A673 (cell line): Measurements from ENCODE around the gene KLKB1.

Source experiments
- EZH2 ChIP-seq: fragments of 200-600 bp; sonication (generic); IDR thresholded peaks from 2 replicates; pipeline ENCODE4 v1.6.1; 2017; ENCODE audit warnings: borderline replicate concordance, low read depth, mild to moderate bottlenecking, mixed read lengths, antibody characterized with exemption, low read length; ENCODE audit not compliant: poor library complexity, severe bottlenecking
- TF ChIP-seq, protein P1 (sequence below): fragments of 300-800, 200-600 bp; sonication (generic); conservative IDR thresholded peaks from 2 replicates; pipeline ENCODE4 v1.5.1; 2017; ENCODE audit warnings: low read depth, mild to moderate bottlenecking, antibody characterized with exemption, low read length, moderate library complexity, mixed read lengths

DNA sequence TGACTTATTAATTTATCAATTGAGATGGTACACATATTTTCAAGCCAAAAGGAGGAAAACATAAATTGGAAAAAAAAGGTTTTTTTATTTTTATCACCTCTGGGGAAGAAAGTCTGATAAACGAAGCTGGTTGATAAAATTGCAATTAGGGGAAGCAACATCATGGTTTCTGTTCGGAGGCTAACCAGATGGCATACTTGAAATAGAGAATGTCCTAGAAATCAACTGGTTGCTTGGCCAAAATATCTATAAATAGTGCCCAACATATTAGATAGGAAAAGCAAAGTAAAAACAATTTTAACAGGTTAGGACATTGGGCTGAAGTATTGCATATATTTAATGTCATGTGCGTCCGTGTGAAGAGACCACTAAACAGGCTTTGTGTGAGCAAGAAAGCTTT is 14.3 kb downstream of the KLKB1 start:
- TF ChIP-seq, protein P1, sequence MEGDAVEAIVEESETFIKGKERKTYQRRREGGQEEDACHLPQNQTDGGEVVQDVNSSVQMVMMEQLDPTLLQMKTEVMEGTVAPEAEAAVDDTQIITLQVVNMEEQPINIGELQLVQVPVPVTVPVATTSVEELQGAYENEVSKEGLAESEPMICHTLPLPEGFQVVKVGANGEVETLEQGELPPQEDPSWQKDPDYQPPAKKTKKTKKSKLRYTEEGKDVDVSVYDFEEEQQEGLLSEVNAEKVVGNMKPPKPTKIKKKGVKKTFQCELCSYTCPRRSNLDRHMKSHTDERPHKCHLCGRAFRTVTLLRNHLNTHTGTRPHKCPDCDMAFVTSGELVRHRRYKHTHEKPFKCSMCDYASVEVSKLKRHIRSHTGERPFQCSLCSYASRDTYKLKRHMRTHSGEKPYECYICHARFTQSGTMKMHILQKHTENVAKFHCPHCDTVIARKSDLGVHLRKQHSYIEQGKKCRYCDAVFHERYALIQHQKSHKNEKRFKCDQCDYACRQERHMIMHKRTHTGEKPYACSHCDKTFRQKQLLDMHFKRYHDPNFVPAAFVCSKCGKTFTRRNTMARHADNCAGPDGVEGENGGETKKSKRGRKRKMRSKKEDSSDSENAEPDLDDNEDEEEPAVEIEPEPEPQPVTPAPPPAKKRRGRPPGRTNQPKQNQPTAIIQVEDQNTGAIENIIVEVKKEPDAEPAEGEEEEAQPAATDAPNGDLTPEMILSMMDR = no peak
- TF ChIP-seq EZH2 = no peak
